COR-L47 (cell line): Measurements from ENCODE around the gene FYTTD1.
A peak's percentile ranks its signal among the peaks of the same experiment; 100 is the strongest.
"Not testable (repeated sequence)": the region's sequence is repeated elsewhere in the genome, so short reads cannot be mapped to it uniquely, and the experiment has no call there.

Experiments
- DNase-seq: peaks from one replicate; lab custom pipeline; 2025; lab: John Stamatoyannopoulos, UW

FYTTD1 gene, protein sequence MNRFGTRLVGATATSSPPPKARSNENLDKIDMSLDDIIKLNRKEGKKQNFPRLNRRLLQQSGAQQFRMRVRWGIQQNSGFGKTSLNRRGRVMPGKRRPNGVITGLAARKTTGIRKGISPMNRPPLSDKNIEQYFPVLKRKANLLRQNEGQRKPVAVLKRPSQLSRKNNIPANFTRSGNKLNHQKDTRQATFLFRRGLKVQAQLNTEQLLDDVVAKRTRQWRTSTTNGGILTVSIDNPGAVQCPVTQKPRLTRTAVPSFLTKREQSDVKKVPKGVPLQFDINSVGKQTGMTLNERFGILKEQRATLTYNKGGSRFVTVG

GRCh38 chr3:197749601-197750395 is at the start of gene FYTTD1:
FYTTD1 (plus strand) TSS chr3:197749883; CDS start chr3:197749972, 89 bp downstream.
- DNase-seq, result peak; percentile 98

- no peak for DNase-seq
Measured at GRCh38 chr3:197700095-197700494, 49.6 kb upstream of the FYTTD1 start.

GRCh38 chr3:197701841-197702240 is 47.8 kb upstream of the FYTTD1 start:
- DNase-seq, result no peak

DNA sequence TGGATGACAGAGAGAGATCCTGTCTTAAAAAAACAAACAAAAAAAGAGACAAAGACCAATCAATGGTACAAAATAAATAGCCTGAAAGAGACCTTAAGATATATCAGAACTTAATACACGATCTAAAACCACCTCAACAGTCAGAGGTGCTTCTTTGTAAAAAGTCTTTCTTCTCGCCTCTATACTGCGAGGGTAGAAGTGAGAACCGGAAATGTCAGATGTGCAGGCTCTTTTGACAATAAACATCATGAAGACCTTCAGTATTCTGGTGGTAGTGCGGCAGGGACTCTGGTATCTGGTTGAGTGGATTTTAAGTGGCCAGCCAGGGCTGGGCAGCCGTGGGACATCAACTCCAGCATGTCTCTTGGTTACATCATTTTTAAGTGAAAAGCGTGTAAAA is 43.0 kb upstream of the FYTTD1 start:
- DNase-seq, result no peak

DNA sequence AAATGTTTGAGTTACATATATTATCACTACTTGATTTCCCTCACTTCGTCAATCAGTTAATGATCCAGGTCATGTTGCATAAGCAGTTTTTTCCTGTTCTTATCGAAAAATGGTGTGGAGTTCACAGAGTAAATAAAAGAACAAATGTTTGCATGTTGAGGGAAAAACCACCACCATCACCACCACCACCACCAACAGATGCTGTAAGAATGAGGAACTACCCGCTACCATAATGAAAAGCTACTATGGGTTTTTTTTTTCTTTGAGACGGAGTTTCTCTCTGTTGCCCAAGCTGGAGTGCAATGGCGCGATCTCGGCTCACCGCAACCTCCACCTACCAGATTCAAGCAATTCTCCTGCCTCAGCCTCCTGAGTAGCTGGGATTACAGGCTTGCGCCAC is 40.5 kb upstream of the FYTTD1 start:
- DNase-seq, result no peak

GRCh38 chr3:197710965-197711364 is 38.7 kb upstream of the FYTTD1 start:
- DNase-seq, result not testable (repeated sequence)

- no peak for DNase-seq
Measured at GRCh38 chr3:197711973-197712707, 37.5 kb upstream of the FYTTD1 start.

DNA sequence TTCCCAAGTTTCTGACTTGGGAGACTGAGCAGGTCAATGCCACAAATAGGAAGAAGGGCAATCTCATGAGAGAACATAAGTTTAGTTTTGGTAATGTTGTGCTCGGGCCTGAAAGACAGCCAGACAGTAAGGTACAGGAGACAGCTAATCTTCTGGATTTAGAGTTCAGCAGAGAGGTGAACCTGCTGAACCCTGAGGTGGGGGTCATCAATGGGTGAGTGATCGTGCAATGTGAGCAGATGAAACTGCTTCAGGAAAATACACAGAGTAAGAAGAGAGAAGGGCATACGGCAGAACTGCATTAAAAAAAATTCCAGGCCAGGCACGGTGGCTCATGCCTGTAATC is 36.2 kb upstream of the FYTTD1 start:
- DNase-seq, result no peak

DNA sequence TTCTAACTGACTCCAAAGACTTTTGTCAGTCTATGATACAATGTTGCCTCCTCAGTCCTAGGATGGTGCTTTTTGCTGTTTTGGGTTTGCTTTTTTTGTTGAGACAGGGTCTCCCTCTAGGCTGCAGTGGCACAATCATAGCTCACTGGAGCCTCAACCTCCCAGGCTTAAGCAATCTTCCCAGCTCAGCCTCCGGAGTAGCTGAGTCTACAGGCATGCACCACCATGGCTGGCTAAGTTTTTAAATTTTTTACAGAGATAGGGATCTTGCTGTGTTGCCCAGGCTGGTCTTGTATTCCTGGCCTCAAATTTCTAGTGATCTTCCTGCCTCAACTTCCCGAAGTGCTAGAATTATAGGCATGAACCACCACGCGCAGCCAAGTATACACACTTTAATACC is 35.4 kb upstream of the FYTTD1 start:
- DNase-seq, result no peak

DNA sequence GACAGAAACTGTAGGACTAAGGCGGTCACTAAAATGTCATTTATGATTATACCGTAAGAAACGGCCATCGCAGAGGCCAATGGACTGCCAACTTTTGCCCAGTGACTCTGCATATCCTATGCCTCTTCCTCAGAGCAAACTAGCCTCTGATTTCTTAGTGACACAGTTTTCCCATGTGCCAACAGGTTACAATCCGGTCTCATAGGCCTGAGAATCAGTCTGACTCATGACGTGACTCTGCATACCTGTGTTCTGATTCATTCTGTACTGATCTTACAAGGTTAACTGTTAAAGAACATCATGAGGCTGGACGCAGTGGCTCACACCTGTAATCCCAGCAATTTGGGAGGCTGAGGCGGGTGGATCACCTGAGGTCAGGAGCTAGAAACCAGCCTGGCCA is 30.8 kb upstream of the FYTTD1 start:
- no peak for DNase-seq

- DNase-seq, result no peak
Measured at GRCh38 chr3:197720694-197721093, 29.0 kb upstream of the FYTTD1 start.

DNA sequence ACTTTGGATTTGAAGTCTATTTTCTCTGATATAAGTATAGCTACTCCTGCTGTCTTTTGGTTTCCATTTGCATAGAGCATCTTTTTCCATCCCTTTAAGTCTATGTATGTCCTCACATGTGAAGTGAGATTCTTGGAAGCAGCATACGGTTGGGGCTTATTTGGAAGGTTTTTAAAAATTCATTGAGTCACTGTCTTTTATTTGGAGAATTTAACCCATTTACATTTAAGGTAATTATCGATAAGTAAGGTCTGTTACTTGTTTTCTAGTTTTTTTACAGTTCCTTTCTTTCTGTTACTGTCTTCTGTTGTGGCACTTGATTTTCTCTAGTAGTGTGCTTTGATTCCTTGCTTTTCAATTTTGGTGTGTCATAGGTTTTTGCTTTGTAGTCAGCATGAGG is 26.9 kb upstream of the FYTTD1 start:
- no peak for DNase-seq

- DNase-seq, result not testable (repeated sequence)
Measured at GRCh38 chr3:197727878-197728277, 21.8 kb upstream of the FYTTD1 start.

DNA sequence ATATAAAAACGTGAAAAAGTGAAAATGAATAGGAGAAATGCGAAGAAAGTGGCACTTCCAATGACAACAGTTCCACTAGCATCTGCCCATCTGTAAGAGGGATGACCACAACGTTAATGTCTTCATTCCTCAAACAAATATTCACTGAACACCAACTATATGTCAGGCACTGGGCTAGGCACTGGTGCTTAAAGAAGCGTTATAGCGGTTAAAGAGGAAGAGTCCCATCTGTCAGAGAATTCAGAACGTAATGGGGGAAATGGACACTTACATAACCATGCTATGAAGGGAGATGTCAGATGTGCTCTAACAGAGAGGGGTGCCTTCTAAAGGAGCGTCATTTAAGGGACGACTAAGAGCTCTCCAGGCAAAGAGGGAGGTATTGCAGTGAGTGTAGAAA is 21.2 kb upstream of the FYTTD1 start:
- no peak for DNase-seq

DNA sequence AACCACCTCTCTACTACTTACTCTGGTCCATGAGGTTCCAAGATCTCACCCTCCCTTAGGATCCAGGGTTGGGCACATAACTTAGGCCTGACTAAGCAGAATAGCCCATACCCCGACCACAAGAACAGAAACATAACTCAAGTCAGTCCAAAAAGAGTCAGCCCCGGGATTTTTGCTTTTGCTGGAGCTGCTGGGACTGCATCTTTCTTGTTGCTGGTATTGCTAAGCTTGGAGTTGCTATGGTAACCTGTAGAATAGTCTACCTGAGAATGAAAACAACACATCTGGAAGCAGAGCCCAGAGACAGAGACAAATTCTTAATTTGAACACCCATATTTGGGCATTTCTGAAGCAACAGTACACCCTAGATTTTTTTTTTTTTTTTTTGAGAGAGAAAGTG is 19.5 kb upstream of the FYTTD1 start:
- DNase-seq, result peak; percentile 10

DNA sequence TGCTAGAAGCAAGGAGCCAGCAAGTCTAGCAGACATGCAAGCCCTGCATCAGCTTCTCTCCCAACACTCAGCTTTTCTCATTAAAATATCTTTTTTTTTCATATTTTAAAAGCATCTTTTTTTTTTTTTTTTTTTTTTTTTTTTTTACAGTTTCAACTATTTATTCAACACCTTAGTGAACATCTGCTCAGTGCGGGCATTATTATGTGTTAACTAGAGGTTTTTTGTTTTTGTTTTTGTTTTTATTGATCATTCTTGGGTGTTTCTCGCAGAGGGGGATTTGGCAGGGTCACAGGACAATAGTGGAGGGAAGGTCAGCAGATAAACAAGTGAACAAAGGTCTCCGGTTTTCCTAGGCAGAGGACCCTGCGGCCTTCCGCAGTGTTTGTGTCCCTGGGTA is 18.9 kb upstream of the FYTTD1 start:
- DNase-seq, result not testable (repeated sequence)

- not testable (repeated sequence) for DNase-seq
Measured at GRCh38 chr3:197731483-197731882, 18.2 kb upstream of the FYTTD1 start.

DNA sequence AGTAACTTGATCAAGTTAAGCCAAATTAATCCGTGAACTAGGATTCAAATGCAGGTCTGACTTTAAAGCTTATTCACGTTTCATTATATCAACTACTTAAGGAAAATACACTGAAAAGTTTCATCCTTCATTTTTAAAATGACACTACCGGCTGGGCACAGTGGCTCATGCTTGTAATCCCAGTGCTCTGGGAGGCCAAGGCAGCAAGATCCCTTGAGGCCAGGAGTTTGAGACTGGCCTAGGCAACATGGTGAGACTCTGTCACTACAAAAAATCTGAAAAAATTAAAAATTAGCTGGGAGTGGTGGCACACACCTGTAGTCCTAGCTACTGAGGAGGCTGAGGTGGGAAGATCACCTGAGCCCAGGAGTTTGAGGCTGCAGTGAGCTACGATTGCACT is 16.6 kb upstream of the FYTTD1 start:
- DNase-seq, result no peak

- DNase-seq, result no peak
Measured at GRCh38 chr3:197734667-197735318, 14.9 kb upstream of the FYTTD1 start.

DNA sequence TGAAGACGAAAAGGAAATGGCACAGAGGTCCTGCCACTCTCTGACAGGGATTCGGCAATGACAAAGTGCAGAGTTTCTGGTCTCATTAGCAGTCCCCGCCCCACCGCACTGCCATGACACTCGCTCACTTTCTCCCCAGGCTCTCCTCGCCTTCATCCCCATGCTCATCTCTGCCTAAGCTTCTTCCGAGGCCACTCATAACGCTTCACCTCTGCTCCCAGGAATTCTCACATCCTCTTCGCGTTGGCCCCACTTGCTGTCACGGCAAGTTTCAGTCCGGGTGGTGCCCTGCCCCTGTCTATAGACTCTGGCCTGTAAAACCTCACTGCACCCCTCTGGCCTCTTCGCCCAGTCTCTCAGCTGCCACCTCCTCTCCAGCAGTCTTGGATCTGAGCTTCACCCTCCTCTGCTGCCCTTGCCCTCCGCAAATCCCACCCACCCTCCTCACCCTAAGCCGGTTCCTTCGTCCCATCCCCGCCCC is 13.6 kb upstream of the FYTTD1 start:
- no peak for DNase-seq

GRCh38 chr3:197736491-197737318 is 13.0 kb upstream of the FYTTD1 start, which contains the start of gene RUBCN:
RUBCN (minus strand) TSS chr3:197736904; CDS start chr3:197736719, 185 bp downstream.
- peak; percentile 98 for DNase-seq
